Body of pancreas (tissue), 4 donors: ENCODE results near the gene OR4F6.

ENCODE experiments used
- CTCF ChIP-seq, 7 experiments: fragments of 450-650 bp in 4 of 7; fragments of 200-600 bp in 3 of 7; sonication (generic) in 3 of 7; IDR thresholded peaks; one replicate each; pipeline ENCODE4 v1.5.1; 2016 to 2019; ENCODE audit warnings: antibody characterized with exemption in 7 of 7
- POLR2A ChIP-seq, 3 donors: fragments of 450-650 bp; IDR thresholded peaks; one replicate each; pipeline ENCODE4 v1.6.1; 2016; ENCODE audit warnings: antibody characterized with exemption in 3 of 3, mild to moderate bottlenecking in 2 of 3

- TF ChIP-seq CTCF (IDR thresholded peaks at IDR 0.05) (no peak), POLR2A (IDR thresholded peaks at IDR 0.05) (no peak)
These were observed 2.5 kb downstream of the OR4F6 start for GRCh38 chr15:101805605-101806345.
